A673 (cell line): ENCODE results near the gene MAML3.

ENCODE experiments used
- EZH2 ChIP-seq: fragments of 200-600 bp; sonication (generic); IDR thresholded peaks from 2 replicates; pipeline ENCODE4 v1.6.1; 2017; ENCODE audit warnings: borderline replicate concordance, low read depth, mild to moderate bottlenecking, mixed read lengths, antibody characterized with exemption, low read length; ENCODE audit not compliant: poor library complexity, severe bottlenecking
- TF ChIP-seq, protein P1 (sequence below): fragments of 300-800, 200-600 bp; sonication (generic); conservative IDR thresholded peaks from 2 replicates; pipeline ENCODE4 v1.5.1; 2017; ENCODE audit warnings: low read depth, mild to moderate bottlenecking, antibody characterized with exemption, low read length, moderate library complexity, mixed read lengths

DNA sequence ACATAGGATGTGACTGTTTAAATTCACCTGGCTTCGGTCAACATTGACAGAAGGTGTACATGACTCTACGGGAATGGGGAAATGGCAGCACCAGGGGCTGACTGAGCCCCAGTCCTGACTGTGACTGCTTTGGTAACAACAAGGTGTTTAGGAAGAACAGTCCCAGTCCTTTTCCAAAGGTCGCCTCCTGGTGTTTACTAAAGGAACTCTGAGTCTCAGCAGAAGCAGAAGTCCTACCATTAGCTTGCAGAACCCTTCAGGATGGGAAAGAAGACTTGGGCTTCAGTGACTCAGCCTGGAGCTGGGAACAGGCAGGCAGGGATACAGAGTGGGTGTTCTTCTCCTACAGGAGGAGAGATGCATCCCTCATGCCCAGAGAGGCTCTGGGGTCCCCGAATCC, 385.1 kb downstream of the MAML3 start:
- TF ChIP-seq, protein P1, sequence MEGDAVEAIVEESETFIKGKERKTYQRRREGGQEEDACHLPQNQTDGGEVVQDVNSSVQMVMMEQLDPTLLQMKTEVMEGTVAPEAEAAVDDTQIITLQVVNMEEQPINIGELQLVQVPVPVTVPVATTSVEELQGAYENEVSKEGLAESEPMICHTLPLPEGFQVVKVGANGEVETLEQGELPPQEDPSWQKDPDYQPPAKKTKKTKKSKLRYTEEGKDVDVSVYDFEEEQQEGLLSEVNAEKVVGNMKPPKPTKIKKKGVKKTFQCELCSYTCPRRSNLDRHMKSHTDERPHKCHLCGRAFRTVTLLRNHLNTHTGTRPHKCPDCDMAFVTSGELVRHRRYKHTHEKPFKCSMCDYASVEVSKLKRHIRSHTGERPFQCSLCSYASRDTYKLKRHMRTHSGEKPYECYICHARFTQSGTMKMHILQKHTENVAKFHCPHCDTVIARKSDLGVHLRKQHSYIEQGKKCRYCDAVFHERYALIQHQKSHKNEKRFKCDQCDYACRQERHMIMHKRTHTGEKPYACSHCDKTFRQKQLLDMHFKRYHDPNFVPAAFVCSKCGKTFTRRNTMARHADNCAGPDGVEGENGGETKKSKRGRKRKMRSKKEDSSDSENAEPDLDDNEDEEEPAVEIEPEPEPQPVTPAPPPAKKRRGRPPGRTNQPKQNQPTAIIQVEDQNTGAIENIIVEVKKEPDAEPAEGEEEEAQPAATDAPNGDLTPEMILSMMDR, result peak; percentile 37; the same call in 1 of the 2 replicates
- TF ChIP-seq EZH2, result no peak
